Mesodermal cell (in vitro differentiated cells): ENCODE results near the gene SLC22A23.

Experiments
- H3K27ac ChIP-seq: 2 replicates; pipeline ENCODE4 v1.7.0; 2013; ENCODE audit warnings: mild to moderate bottlenecking, low read depth, low read length, moderate library complexity; ENCODE audit not compliant: severe bottlenecking
- H3K36me3 ChIP-seq: 2 replicates; pipeline ENCODE4 v1.7.1; 2013; ENCODE audit warnings: mild to moderate bottlenecking, low read length, moderate library complexity; ENCODE audit not compliant: control insufficient read depth, insufficient read depth
- H3K4me1 ChIP-seq: one replicate; pipeline ENCODE4 v1.7.1; 2013; ENCODE audit warnings: mild to moderate bottlenecking, low read length; ENCODE audit not compliant: insufficient read depth, control insufficient read depth, poor library complexity, severe bottlenecking
- H3K4me3 ChIP-seq: 2 replicates; pipeline ENCODE4 v1.7.0; 2013; ENCODE audit warnings: low read length, control low read depth, mild to moderate bottlenecking; ENCODE audit not compliant: insufficient read depth, poor library complexity, severe bottlenecking; ENCODE audit errors: extremely low read depth
- H3K9me3 ChIP-seq: 2 replicates; pipeline ENCODE4 v1.7.1; 2013; ENCODE audit warnings: mild to moderate bottlenecking, low read length, moderate library complexity; ENCODE audit not compliant: control insufficient read depth
- WGBS, 2 experiments: methylation state at CpG; one replicate each; pipeline ENCODE4 v1.1.5; 2013; ENCODE audit warnings: missing lambda C conversion rate in 2 of 2; ENCODE audit not compliant: insufficient coverage in 2 of 2; 5-methylcytosine and 5-hydroxymethylcytosine counted together

SLC22A23 gene

GRCh38 chr6:3339811-3340210, 117.0 kb downstream of the SLC22A23 start:
- peaks cover 32% of the 10 kb centered on the region for H3K4me1 ChIP-seq
- H3K27ac ChIP-seq, result no peak overlapping the region
- H3K4me3 ChIP-seq, result no peak overlapping the region
- 69 to 86% methylated on average over 1 to 2 of the region's 5 CpGs for WGBS, 2 experiments
- H3K36me3 ChIP-seq, result no peaks in the 10 kb centered on the region
- H3K9me3 ChIP-seq, result no peaks in the 10 kb centered on the region

GRCh38 chr6:3337521-3338350, 119.1 kb downstream of the SLC22A23 start:
- no peak overlapping the region for H3K4me3 ChIP-seq
- peak overlapping the region; percentile 69 for H3K27ac ChIP-seq
- WGBS, 2 experiments, result 49 to 62% methylated on average over 10 to 11 of the region's 15 CpGs
- H3K9me3 ChIP-seq, result no peaks in the 10 kb centered on the region
- H3K4me1 ChIP-seq, result peaks cover 32% of the 10 kb centered on the region
- H3K36me3 ChIP-seq, result no peaks in the 10 kb centered on the region

DNA sequence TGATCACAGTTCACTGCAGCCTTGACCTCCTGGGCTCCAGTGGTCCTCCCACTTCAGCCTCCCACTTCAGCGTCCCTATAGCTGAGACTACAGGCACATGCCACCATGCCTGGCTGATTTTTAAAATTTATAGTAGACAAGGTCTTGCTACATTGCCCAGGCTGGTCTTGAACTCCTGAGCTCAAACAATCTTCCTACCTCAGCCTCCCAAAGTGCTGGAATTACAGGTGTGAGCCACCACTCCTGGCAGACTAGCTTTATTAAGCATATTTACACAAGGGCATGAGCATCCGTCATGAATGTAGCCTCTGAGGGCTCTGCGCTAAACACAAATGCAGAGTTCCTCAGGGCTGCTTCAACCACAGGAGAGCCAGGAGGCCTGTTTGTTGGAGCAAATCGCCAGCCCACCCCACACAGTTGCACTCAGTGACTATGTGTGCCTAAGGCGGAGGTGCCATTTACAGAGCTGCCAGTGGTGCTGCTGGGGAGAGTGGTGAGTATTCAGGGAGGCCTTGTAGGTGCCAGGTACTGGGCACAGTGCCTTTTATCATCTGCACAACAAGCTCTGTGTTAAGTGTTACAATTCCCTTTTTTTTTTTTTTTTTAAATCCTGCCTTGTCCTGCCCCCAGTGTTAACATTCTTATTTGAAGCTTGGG, 119.9 kb downstream of the SLC22A23 start:
- WGBS, 2 experiments, result 87 to 95% methylated on average over 2 to 4 of the region's 5 CpGs
- Histone ChIP-seq H3K27ac (peak overlapping the region; percentile 69), H3K36me3 (no peaks in the 10 kb centered on the region), H3K4me1 (peaks cover 30% of the 10 kb centered on the region), H3K9me3 (no peaks in the 10 kb centered on the region), H3K4me3 (no peak overlapping the region)

- H3K27ac ChIP-seq, result no peak overlapping the region
- peaks cover 23% of the 10 kb centered on the region for H3K4me1 ChIP-seq
- no peaks in the 10 kb centered on the region for H3K9me3 ChIP-seq
- H3K4me3 ChIP-seq, result no peak overlapping the region
- no peaks in the 10 kb centered on the region for H3K36me3 ChIP-seq
- WGBS, 2 experiments, result 96% methylated on average over 6 to 9 of the region's 11 CpGs
Measured at GRCh38 chr6:3336066-3336786, 120.6 kb downstream of the SLC22A23 start.

- H3K4me1 ChIP-seq, result peaks cover 17% of the 10 kb centered on the region
- no peaks in the 10 kb centered on the region for H3K9me3 ChIP-seq
- 99 to 100% methylated on average over 6 of the region's 6 CpGs for WGBS, 2 experiments
- no peak overlapping the region for H3K4me3 ChIP-seq
- H3K27ac ChIP-seq, result no peak overlapping the region
- H3K36me3 ChIP-seq, result no peaks in the 10 kb centered on the region
Measured at GRCh38 chr6:3335169-3335568, 121.7 kb downstream of the SLC22A23 start.

DNA sequence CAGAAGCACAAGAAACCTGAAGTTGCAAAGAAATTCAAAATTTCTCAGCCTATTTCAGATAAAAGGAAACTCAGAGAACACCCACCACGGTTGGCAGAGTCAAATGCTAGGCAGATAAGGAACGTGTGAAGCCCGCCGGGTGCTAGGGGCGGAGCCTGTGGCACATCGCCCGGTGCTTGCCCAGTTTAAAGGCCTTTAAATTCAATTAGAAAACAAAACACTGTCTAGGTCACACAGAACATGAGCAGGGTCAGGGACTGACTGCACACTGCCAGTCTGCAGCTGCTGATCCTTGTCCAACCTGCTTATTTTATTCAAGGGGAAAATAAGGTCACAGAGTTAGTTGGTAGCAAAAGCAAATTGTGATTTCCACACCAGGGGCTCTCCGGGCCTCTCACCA, 122.3 kb downstream of the SLC22A23 start:
- H3K36me3 ChIP-seq, result no peaks in the 10 kb centered on the region
- H3K4me3 ChIP-seq, result no peak overlapping the region
- no peak overlapping the region for H3K27ac ChIP-seq
- WGBS, 2 experiments, result 86 to 90% methylated on average over 5 to 7 of the region's 8 CpGs
- peaks cover 17% of the 10 kb centered on the region for H3K4me1 ChIP-seq
- H3K9me3 ChIP-seq, result no peaks in the 10 kb centered on the region

DNA sequence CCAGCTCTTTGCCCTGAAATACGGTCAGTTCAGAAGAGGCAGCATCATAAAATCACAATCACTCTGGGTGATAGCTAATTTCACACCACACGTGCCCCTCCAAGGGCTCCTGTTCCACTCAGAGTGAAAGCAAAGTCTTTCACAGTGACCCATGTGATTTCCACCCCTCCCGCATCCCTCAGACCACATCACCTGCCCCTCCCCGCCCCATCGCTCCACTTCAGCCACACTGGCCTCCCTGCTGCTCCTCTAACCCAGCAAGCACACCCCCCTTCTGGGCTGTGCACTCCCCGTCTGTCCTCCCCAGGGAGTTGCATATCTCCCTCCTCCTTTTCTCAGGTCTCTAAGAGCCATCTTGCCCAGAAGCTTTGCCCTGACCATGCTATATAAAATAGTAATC, 123.6 kb downstream of the SLC22A23 start:
- Histone ChIP-seq H3K4me3 (no peak overlapping the region), H3K4me1 (peaks cover 16% of the 10 kb centered on the region), H3K9me3 (no peaks in the 10 kb centered on the region), H3K27ac (no peak overlapping the region), H3K36me3 (no peaks in the 10 kb centered on the region)
- WGBS, 2 experiments, result 57 to 71% methylated on average over 3 to 6 of the region's 6 CpGs

DNA sequence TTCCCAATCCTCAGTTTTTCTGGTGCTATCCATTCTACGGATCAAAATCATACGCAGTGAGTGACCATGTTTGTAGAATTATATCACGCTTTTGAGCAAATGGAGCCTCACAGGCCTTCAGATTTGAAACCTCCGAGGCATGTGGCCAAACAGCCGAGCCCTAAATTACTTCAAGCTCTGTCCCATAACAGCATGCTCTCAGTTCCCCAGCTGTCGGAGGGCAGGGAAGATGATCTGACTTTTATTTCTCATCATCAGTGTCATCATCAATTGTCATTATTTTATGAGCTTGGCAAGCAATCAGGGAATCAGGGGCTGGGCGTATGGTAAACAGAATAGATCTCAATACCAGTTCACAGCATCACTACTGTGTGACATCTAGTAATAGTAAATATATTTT, 124.9 kb downstream of the SLC22A23 start:
- H3K4me1 ChIP-seq, result peaks cover 9% of the 10 kb centered on the region
- no peak overlapping the region for H3K27ac ChIP-seq
- 94 to 96% methylated on average over 4 to 6 of the region's 7 CpGs for WGBS, 2 experiments
- no peak overlapping the region for H3K4me3 ChIP-seq
- no peaks in the 10 kb centered on the region for H3K36me3 ChIP-seq
- H3K9me3 ChIP-seq, result no peaks in the 10 kb centered on the region

DNA sequence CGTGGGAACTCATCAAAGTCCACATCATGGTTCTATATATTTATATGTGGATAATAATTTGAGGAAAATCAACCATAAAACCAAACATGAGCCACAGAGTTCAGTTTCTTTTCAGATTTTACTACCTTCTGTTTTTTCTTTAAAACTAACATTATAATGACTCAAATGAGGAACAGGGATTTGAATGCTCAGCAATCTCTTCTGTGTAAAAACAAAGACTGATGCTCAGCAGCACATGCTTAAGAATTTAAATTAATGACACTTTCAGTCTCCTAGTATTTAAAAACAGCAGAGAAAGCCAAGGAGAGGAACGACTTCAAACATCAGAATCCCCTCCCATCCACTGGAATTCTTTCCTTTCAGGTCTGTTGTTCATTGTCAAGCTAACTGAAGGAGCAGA, 125.4 kb downstream of the SLC22A23 start:
- no CpG with 5 or more reads among the region's 2 CpGs for WGBS, 2 experiments
- Histone ChIP-seq H3K4me3 (no peak overlapping the region), H3K4me1 (peaks cover 9% of the 10 kb centered on the region), H3K9me3 (no peaks in the 10 kb centered on the region), H3K36me3 (no peaks in the 10 kb centered on the region), H3K27ac (no peak overlapping the region)

DNA sequence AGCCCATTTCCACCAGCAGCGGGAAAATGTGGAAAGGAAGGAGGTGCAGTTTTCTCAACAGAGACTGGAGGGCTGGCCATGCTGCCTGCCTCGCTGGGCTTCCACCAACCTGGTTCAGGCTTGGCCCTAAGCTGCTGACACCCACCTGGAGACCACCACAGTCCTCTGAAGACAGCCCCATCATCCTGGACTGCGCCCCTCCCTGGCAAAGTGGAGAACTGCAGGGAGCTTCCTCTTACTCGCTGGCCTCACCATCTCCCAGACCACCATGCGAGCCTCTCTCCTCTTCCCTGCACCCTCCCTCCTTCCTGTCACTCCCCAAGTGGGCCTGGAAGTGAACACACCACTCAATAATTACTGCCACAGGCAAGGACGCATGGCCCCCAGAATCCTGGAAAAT, 126.7 kb downstream of the SLC22A23 start:
- WGBS, 2 experiments, result 86 to 100% methylated on average over 2 to 4 of the region's 6 CpGs

More for the DNA sequence above, 126.7 kb downstream of the SLC22A23 start:
- Histone ChIP-seq H3K9me3 (no peaks in the 10 kb centered on the region), H3K27ac (no peak overlapping the region), H3K36me3 (no peaks in the 10 kb centered on the region), H3K4me3 (no peak overlapping the region), H3K4me1 (peaks cover 9% of the 10 kb centered on the region)
